Mesothelial cell of epicardium (in vitro differentiated cells): ENCODE data around the gene FRY. TPM values are rescaled to one million over a fixed set of nuclear protein-coding genes. Genes with fewer than 3 reads are reported as not detected.
A peak's percentile ranks its signal among the peaks of the same experiment; 100 is the strongest.

ENCODE experiments used
- DNase-seq, 2 experiments: peaks; one replicate each; pipeline ENCODE4 v3.0.0; 2021; ENCODE audit warnings: low spot score in 2 of 2; ENCODE audit not compliant: unreplicated experiment in 2 of 2
- H3K27ac Mint-ChIP-seq: 2 replicates; pipeline ENCODE4 v1.8.0; 2021; ENCODE audit warnings: mixed read lengths
- H3K27me3 Mint-ChIP-seq: 2 replicates; pipeline ENCODE4 v1.8.0; 2021; ENCODE audit warnings: low read depth, mixed read lengths
- H3K36me3 Mint-ChIP-seq: 2 replicates; pipeline ENCODE4 v1.8.0; 2021; ENCODE audit warnings: mixed read lengths
- H3K4me1 Mint-ChIP-seq: 2 replicates; pipeline ENCODE4 v1.8.0; 2021; ENCODE audit warnings: mixed read lengths
- H3K4me3 Mint-ChIP-seq: 2 replicates; pipeline ENCODE4 v1.8.0; 2021; ENCODE audit warnings: mild to moderate bottlenecking, moderate library complexity, mixed read lengths
- H3K9me3 Mint-ChIP-seq: 2 replicates; pipeline ENCODE4 v1.8.0; 2021; ENCODE audit warnings: mixed read lengths
- total RNA-seq: library from RNA; stranded (reverse); gene quantifications from 3 replicates; pipeline ENCODE4 v1.2.1, GENCODE V29; 2021
- TF ChIP-seq, protein P1 (sequence below): fragments of 200-600 bp; sonication (generic); IDR thresholded peaks from one replicate; pipeline ENCODE4 v1.5.0; 2021; ENCODE audit warnings: antibody characterized with exemption; ENCODE audit not compliant: unreplicated experiment

Gene FRY
- total RNA-seq, 1 donor from 2014 or later = 18.1 TPM

DNA sequence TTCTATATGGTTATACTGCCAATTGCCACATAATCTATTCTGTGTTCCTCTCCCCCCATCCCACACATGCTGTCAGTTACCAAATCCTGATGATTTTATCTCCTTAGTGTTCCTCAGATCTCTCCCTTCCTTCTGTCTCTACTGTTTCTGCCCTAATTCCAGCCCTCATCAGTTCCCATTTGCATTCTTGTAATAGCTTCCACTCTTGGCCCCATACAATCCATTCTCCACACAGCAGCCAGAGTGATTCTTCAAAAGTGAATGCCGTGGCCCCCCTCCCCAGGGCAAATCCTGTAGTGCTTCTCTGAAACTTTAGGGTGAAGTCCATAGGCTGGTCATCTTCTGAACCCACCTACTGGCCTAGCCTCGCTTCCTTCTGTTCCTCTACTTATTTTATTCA lies 169.2 kb downstream of the FRY start:
- H3K4me3 Mint-ChIP-seq = no peak overlapping the region
- peaks cover 27% of the 10 kb centered on the region for H3K4me1 Mint-ChIP-seq
- no peaks in the 10 kb centered on the region for H3K9me3 Mint-ChIP-seq
- no peaks in the 10 kb centered on the region for H3K36me3 Mint-ChIP-seq
- no peak for DNase-seq
- no peak overlapping the region for H3K27ac Mint-ChIP-seq
- no peaks in the 10 kb centered on the region for H3K27me3 Mint-ChIP-seq
- TF ChIP-seq, protein P1, sequence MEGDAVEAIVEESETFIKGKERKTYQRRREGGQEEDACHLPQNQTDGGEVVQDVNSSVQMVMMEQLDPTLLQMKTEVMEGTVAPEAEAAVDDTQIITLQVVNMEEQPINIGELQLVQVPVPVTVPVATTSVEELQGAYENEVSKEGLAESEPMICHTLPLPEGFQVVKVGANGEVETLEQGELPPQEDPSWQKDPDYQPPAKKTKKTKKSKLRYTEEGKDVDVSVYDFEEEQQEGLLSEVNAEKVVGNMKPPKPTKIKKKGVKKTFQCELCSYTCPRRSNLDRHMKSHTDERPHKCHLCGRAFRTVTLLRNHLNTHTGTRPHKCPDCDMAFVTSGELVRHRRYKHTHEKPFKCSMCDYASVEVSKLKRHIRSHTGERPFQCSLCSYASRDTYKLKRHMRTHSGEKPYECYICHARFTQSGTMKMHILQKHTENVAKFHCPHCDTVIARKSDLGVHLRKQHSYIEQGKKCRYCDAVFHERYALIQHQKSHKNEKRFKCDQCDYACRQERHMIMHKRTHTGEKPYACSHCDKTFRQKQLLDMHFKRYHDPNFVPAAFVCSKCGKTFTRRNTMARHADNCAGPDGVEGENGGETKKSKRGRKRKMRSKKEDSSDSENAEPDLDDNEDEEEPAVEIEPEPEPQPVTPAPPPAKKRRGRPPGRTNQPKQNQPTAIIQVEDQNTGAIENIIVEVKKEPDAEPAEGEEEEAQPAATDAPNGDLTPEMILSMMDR = no peak

DNA sequence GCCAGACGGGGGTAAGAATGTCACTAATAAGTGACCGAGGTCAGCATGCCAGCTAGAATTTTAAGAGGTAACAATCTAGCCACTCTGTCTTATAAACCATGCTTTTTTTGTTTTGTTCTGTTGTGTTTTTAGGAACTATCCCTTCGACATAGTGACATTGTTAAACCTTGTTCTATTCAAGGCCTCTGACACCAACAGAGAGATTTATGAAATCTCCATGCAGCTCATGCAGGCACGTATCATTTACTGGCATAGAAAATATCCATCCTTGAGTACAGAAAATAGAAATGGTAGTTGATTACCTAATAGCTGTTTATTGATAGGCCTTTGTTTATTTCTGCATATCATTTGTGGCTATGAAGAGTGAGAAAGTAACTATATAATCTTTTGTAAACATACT lies 170.2 kb downstream of the FRY start:
- DNase-seq = no peak
- Mint-ChIP-seq H3K4me1 (peaks cover 32% of the 10 kb centered on the region), H3K9me3 (no peaks in the 10 kb centered on the region), H3K36me3 (no peaks in the 10 kb centered on the region), H3K27ac (no peak overlapping the region), H3K4me3 (no peak overlapping the region), H3K27me3 (no peaks in the 10 kb centered on the region)
- TF ChIP-seq, protein P1 = no peak

DNA sequence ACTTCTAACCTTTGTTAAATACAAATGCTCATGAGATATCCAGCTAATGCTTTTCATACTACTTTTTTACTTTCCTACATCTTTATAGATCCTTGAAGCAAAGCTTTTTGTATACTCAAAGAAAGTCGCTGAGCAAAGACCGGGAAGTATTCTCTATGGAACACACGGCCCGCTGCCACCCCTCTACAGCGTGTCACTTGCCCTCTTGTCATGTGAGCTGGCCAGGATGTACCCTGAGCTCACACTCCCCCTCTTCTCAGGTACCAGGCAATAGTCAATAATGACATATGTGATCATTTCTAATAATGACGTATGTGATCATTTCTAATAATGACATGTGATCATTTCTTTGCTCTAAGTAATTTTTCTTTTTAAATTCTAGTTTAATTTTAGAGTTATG lies 170.7 kb downstream of the FRY start:
- Mint-ChIP-seq H3K27me3 (no peaks in the 10 kb centered on the region), H3K4me3 (no peak overlapping the region), H3K4me1 (peaks cover 36% of the 10 kb centered on the region), H3K36me3 (no peaks in the 10 kb centered on the region), H3K27ac (no peak overlapping the region), H3K9me3 (no peaks in the 10 kb centered on the region)
- DNase-seq = no peak
- TF ChIP-seq, protein P1 = no peak

- H3K4me1 Mint-ChIP-seq = peaks cover 31% of the 10 kb centered on the region
- H3K4me3 Mint-ChIP-seq = no peak overlapping the region
- H3K9me3 Mint-ChIP-seq = no peaks in the 10 kb centered on the region
- no peak for DNase-seq
- no peaks in the 10 kb centered on the region for H3K27me3 Mint-ChIP-seq
- H3K36me3 Mint-ChIP-seq = no peaks in the 10 kb centered on the region
- TF ChIP-seq, protein P1 = no peak
- H3K27ac Mint-ChIP-seq = no peak overlapping the region
Measured at GRCh38 chr13:32203221-32203620, 171.6 kb downstream of the FRY start.

- H3K36me3 Mint-ChIP-seq = no peaks in the 10 kb centered on the region
- no peaks in the 10 kb centered on the region for H3K9me3 Mint-ChIP-seq
- no peak overlapping the region for H3K27ac Mint-ChIP-seq
- TF ChIP-seq, protein P1 = no peak
- H3K27me3 Mint-ChIP-seq = no peaks in the 10 kb centered on the region
- no peak for DNase-seq
- no peak overlapping the region for H3K4me3 Mint-ChIP-seq
- peaks cover 31% of the 10 kb centered on the region for H3K4me1 Mint-ChIP-seq
Measured at GRCh38 chr13:32203736-32204135, 172.2 kb downstream of the FRY start.

DNA sequence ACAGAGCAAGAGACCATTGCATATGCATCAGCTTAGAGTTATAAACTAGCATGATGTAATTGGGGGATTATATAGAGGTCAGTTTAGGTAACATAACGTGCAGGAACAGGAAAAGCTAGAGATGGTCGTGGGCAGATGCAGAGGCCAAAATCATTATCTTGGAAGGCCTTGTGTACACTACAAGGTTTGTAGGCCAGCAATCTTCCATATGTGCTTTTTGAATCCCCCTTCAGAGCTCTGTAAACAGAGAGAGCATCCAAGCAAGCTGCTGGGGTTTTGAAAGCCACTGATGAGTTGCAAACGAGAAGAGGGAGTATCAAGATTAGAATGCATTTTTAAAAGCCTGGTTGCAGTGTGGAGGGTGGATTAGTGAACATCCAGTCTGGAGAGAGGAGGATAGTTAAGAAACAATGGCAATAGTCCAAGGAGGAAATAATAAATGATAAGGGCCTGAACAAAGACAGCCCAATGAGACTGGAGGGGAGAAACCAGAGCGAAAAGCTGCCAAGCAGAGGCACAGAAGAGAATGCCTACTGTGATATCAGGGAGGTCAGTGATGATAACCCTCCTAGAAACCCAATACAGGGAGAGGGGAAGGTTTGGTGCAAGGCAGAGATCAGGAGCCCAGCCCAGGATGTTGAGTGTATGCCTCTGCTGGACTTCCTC lies 174.0 kb downstream of the FRY start:
- Mint-ChIP-seq H3K9me3 (no peaks in the 10 kb centered on the region), H3K4me3 (no peak overlapping the region), H3K36me3 (no peaks in the 10 kb centered on the region), H3K27ac (peak overlapping the region; percentile 57), H3K27me3 (no peaks in the 10 kb centered on the region), H3K4me1 (peaks cover 34% of the 10 kb centered on the region)
- DNase-seq = no peak
- TF ChIP-seq, protein P1 = no peak
